A549 treated with DMSO at 1 μM for 4 hours (cell line): ENCODE measurements around the gene LRRC3. TPM values are rescaled to one million over a fixed set of nuclear protein-coding genes. Genes with fewer than 3 reads are reported as not detected.

Experiments
- total RNA-seq: library from RNA; stranded (reverse); fragments of 200-300 nt; extraction: Qiagen RNA extraction; gene quantifications from 5 replicates; pipeline ENCODE4 v1.2.3, GENCODE V29; 2022; ENCODE audit warnings: low read depth

LRRC3 gene, protein sequence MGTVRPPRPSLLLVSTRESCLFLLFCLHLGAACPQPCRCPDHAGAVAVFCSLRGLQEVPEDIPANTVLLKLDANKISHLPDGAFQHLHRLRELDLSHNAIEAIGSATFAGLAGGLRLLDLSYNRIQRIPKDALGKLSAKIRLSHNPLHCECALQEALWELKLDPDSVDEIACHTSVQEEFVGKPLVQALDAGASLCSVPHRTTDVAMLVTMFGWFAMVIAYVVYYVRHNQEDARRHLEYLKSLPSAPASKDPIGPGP
- 1.3 to 1.9 TPM (median 1.5 TPM) in 5 replicates for total RNA-seq

DNA sequence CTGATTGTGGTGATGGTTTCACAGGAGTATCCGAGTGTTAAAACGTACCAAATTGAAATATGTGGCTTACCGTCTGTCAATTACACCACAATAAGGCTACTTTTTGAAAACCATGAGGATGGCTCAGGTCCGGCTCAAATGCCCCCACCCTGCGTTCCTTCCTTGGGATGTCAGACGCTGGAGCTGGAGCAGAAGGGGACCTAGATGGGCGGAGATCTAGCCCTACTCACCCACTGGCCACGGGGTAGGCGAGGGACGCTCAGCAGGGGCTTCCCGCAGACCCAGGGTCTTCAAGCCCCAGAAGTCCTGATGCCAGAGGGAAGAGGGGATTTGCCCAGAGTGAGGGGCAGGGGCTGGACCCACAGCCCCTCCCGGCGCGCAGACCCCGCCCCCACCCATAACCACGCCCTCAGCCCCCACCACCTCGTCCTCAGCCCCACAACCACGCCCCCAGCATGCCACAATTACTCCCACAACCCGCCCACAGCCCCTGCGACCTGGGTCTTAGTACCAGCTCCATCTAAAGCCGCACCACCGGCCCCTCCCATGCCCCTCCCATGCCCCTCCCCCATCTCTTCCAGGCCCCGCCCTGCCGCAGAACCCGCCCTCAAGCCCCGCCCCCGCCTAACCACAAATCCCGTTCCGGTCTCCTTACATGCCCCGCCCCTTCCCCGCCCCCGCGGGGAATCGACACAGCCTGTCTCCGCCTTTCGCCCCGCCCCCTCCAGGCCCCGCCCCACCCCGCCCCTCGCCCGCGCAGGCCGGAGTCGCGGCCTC, at the start of gene LRRC3:
Gene LRRC3 (plus strand): TSS at position 764 of the 777 bp plus-strand sequence. CDS start 1,135 bp downstream, outside the sequence.

Other genes starting within 250 kb of the LRRC3 start
- 2.4 to 2.8 TPM (median 2.6 TPM) in 5 replicates for gene ICOSLG, start 214.6 kb upstream of the LRRC3 start, total RNA-seq
- not detected in 5 replicates for gene DNMT3L, start 193.6 kb upstream of the LRRC3 start, total RNA-seq
- gene AIRE, start 169.6 kb upstream of the LRRC3 start, total RNA-seq: not detected in 5 replicates
- gene PFKL, start 155.5 kb upstream of the LRRC3 start, total RNA-seq: 42.1 to 52.3 TPM (median 44.3 TPM) in 5 replicates
- 7.0 to 8.7 TPM (median 7.8 TPM) in 5 replicates for gene CFAP410, start 116.1 kb upstream of the LRRC3 start, total RNA-seq
- gene TRPM2, start 101.9 kb upstream of the LRRC3 start, total RNA-seq: 5.9 to 12.8 TPM (median 9.0 TPM) in 5 replicates
- gene KRTAP10-1, start 84.7 kb downstream of the LRRC3 start, total RNA-seq: not detected in 5 replicates
- not detected in 5 replicates for gene KRTAP10-2, start 96.0 kb downstream of the LRRC3 start, total RNA-seq
- not detected in 5 replicates for gene KRTAP10-3, start 103.3 kb downstream of the LRRC3 start, total RNA-seq
- not detected in 5 replicates for gene KRTAP10-4, start 118.2 kb downstream of the LRRC3 start, total RNA-seq
- gene KRTAP10-5, start 125.1 kb downstream of the LRRC3 start, total RNA-seq: not detected in 5 replicates
- not detected in 5 replicates for gene KRTAP10-6, start 137.0 kb downstream of the LRRC3 start, total RNA-seq
- gene KRTAP10-7, start 145.1 kb downstream of the LRRC3 start, total RNA-seq: not detected in 5 replicates
- gene KRTAP10-8, start 156.6 kb downstream of the LRRC3 start, total RNA-seq: not detected in 5 replicates
- not detected in 5 replicates for gene KRTAP10-9, start 171.6 kb downstream of the LRRC3 start, total RNA-seq
- not detected in 5 replicates for gene KRTAP10-10, start 181.8 kb downstream of the LRRC3 start, total RNA-seq
- gene KRTAP10-11, start 190.9 kb downstream of the LRRC3 start, total RNA-seq: not detected in 5 replicates
- not detected in 5 replicates for gene KRTAP12-4, start 199.1 kb downstream of the LRRC3 start, total RNA-seq
- not detected in 5 replicates for gene KRTAP12-3, start 202.4 kb downstream of the LRRC3 start, total RNA-seq
- gene KRTAP12-2, start 211.4 kb downstream of the LRRC3 start, total RNA-seq: not detected in 5 replicates
- not detected in 5 replicates for gene KRTAP12-1, start 226.7 kb downstream of the LRRC3 start, total RNA-seq
- gene KRTAP10-12, start 241.7 kb downstream of the LRRC3 start, total RNA-seq: not detected in 5 replicates